ENCODE measurements around the gene RABEP1.

RABEP1 gene

DNA sequence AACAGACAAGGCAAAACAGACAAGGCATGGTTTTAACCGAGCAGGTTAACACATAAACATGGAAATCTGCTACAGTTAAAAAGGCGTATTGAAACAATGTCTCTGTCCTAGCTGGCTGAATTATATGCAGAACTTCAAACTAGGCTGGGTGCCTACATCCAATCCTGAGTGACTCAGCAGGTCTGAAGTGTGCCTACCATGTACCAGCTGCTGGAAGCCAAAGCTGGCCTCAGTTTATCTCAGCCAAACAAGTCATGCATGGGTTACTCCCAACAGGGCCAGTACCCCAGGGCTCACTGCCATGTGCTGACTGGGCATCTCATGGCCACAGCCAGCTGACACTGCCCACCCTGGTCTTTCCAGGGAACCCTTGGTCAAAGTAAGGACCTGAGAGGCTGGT is 152.9 kb downstream of the RABEP1 start:
- no peaks in the 10 kb centered on the region for H3K9me3 Mint-ChIP-seq
- H3K36me3 Mint-ChIP-seq (ENCODE audit: low read depth): peaks cover 66% of the 10 kb centered on the region
- H3K27ac Mint-ChIP-seq: no peak overlapping the region
- no peaks in the 10 kb centered on the region for H3K27me3 Mint-ChIP-seq (ENCODE audit: low read depth)
- TF ChIP-seq, protein P1, sequence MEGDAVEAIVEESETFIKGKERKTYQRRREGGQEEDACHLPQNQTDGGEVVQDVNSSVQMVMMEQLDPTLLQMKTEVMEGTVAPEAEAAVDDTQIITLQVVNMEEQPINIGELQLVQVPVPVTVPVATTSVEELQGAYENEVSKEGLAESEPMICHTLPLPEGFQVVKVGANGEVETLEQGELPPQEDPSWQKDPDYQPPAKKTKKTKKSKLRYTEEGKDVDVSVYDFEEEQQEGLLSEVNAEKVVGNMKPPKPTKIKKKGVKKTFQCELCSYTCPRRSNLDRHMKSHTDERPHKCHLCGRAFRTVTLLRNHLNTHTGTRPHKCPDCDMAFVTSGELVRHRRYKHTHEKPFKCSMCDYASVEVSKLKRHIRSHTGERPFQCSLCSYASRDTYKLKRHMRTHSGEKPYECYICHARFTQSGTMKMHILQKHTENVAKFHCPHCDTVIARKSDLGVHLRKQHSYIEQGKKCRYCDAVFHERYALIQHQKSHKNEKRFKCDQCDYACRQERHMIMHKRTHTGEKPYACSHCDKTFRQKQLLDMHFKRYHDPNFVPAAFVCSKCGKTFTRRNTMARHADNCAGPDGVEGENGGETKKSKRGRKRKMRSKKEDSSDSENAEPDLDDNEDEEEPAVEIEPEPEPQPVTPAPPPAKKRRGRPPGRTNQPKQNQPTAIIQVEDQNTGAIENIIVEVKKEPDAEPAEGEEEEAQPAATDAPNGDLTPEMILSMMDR (IDR thresholded peaks at IDR 0.05; ENCODE audit: unreplicated experiment in 3 of 3): no peak
- peaks cover 28% of the 10 kb centered on the region for H3K4me1 Mint-ChIP-seq
- peak overlapping the region in 2 of 3 experiments; percentile 57 to 68 for H3K4me3 Mint-ChIP-seq
